NB4 (cell line): ENCODE results near the gene PRKG1.
A peak's percentile ranks its signal among the peaks of the same experiment; 100 is the strongest.
"Not testable (repeated sequence)": the region's sequence is repeated elsewhere in the genome, so short reads cannot be mapped to it uniquely, and the experiment has no call there.

Experiments used
- DNase-seq: peaks from one replicate; pipeline ENCODE4 v3.0.0; 2010; ENCODE audit warnings: low read depth
- H3K4me3 ChIP-seq: one replicate; pipeline ENCODE4 v1.5.1; 2011; ENCODE audit warnings: mild to moderate bottlenecking, low read depth, low read length, moderate library complexity
- CTCF ChIP-seq: IDR thresholded peaks from one replicate; pipeline ENCODE4 v1.5.1; 2012; ENCODE audit warnings: low read depth, low read length
- MYC ChIP-seq: IDR thresholded peaks from 2 replicates; pipeline ENCODE4 v1.6.1; 2011; ENCODE audit warnings: low read depth, low read length
- POLR2A ChIP-seq: IDR thresholded peaks from 2 replicates; pipeline ENCODE4 v1.6.1; 2011; ENCODE audit warnings: mild to moderate bottlenecking; ENCODE audit not compliant: insufficient read length; ENCODE audit errors: extremely low read depth
- TF ChIP-seq, protein P1 (sequence below): IDR thresholded peaks from 2 replicates; pipeline ENCODE4 v1.6.1; 2011; ENCODE audit warnings: low read depth, low read length

Gene PRKG1

GRCh38 chr10:51266496-51266895 is 192.2 kb downstream of the PRKG1 start:
- DNase-seq, result no peak
- TF ChIP-seq POLR2A (no peak), MYC (no peak), CTCF (no peak)
- TF ChIP-seq, protein P1, sequence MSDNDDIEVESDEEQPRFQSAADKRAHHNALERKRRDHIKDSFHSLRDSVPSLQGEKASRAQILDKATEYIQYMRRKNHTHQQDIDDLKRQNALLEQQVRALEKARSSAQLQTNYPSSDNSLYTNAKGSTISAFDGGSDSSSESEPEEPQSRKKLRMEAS, result no peak
- H3K4me3 ChIP-seq, result no peak overlapping the region

DNA sequence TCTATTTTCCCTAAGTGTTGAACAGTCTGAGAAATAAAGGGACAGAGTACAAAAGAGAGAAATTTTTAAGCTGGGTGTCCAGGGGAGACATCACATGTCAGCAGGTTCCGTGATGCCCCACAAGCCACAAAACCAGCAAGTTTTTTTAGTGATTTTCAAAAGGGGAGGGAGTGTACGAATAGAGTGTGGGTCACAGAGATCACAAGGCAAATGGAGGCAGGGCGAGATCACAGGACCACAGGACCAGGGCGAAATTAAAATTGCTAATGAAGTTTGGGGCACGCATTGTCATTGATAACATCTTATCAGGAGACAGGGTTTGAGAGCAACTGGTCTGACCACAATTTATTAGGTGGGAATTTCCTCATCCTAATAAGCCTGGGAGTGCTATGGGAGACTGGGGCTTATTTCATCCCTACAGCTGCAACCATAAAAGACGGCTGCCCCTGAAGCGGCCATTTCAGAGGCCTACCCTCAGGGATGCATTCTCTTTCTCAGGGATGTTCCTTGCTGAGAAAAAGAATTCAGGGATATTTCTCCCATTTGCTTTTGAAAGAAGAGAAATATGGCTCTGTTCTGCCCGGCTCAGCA is 193.8 kb downstream of the PRKG1 start:
- DNase-seq, H3K4me3 ChIP-seq: not testable (repeated sequence)

- H3K4me3 ChIP-seq, result no peak overlapping the region
- no peak for DNase-seq
- TF ChIP-seq CTCF (no peak), MYC (no peak), POLR2A (no peak)
- TF ChIP-seq, protein P1, result no peak
Measured at GRCh38 chr10:51269821-51270220, 195.5 kb downstream of the PRKG1 start.

DNA sequence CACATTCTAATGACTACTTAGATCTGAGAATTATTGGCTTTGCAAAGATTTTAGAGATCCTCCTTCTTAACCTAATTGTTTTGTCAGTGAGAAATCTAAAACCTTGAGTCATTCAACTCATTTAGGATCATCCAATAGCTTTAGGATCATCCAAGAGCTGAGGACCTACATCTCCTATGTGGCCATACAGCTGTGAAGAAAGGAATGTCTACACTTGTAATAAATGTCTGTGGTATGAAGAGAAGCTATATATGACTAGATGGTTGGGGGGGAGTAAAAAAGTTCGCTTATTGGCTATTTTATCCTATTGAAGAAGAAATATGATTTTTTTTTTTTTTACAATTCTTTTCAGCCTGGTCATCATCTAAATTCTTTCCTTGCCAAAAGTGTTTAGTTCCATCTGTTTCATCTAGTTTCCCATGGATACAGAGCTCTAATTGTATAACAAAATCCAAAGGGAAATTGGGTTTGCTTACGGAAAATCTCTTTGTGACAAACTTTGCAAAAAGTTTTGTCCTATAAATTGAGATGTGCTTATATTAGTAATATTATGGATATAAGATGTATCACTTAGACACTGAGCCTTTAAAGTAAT is 196.7 kb downstream of the PRKG1 start:
- DNase-seq, result no peak
- no peak overlapping the region for H3K4me3 ChIP-seq
- TF ChIP-seq, protein P1, result no peak
- TF ChIP-seq MYC, result no peak
- TF ChIP-seq CTCF, result no peak
- TF ChIP-seq POLR2A, result no peak

GRCh38 chr10:51272099-51272498 is 197.8 kb downstream of the PRKG1 start:
- DNase-seq, result not testable (repeated sequence)

DNA sequence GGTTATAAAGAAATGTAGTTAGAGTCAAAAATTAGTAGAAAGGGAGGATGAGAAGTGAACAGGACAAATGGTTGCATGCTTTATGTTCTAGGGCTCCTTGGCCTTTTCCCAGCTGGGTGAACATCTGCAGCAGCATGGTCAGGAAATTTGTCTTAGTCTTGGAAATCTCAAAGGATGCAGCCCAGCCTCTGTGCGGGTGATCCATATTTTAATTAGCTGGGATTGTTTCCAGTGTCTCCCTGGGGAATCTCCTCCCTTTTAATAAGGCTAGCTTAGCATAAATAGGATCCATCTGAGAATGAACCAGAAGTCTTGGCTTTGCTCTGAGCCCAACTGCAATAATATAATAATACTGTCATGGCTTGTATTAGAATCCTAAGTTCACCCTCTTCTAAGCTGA is 198.3 kb downstream of the PRKG1 start:
- H3K4me3 ChIP-seq, result no peak overlapping the region
- TF ChIP-seq CTCF, result no peak
- DNase-seq, result no peak

More at GRCh38 chr10:51272099-51272498, 197.8 kb downstream of the PRKG1 start:
- not testable (repeated sequence) for H3K4me3 ChIP-seq

DNA sequence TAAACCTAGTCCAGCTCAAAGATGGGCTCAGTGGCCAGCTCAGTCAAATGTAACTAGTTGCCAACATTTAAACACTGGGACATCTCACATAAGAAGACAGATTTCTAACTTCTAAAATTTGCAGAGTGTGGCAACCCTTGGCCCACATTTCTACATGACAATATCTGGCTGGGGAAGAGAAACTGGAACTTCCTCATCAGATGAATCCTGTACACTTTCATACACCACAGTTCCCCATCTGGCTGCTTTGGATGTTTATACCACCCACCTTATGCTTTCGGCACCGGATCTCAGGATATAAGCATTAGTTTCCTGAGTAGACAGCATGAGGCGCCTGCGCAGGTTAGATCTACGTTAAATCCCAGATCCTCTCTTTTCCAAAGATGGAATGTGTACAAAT is 199.3 kb downstream of the PRKG1 start:
- peak; percentile 5 for DNase-seq
- TF ChIP-seq CTCF (no peak), MYC (no peak), POLR2A (no peak)
- TF ChIP-seq, protein P1, result no peak
- H3K4me3 ChIP-seq, result no peak overlapping the region

DNA sequence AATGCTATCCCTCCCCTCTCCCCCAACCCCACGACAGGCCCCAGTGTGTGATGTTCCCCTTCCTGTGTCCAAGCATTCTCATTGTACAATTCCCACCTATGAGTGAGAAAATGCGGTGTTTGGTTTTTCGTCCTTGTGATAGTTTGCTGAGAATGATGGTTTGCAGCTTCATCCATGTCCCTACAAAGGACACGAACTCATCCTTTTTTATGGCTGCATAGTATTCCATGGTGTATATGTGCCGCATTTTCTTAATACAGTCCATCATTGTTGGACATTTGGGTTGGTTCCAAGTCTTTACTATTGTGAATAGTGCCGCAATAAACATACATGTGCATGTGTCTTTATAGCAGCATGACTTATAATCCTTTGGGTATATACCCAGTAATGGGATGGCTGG is 201.8 kb downstream of the PRKG1 start:
- DNase-seq, H3K4me3 ChIP-seq: not testable (repeated sequence)

- DNase-seq, H3K4me3 ChIP-seq: not testable (repeated sequence)
Measured at GRCh38 chr10:51281387-51281786, 207.1 kb downstream of the PRKG1 start.
